ENCODE results near the gene RNF115. TPM values are rescaled to one million over a fixed set of nuclear protein-coding genes. Genes with fewer than 3 reads are reported as not detected.
"Not testable (repeated sequence)": the region's sequence is repeated elsewhere in the genome, so short reads cannot be mapped to it uniquely, and the experiment has no call there.

Gene RNF115
- total RNA-seq, 1 donor from 2014 or later: 15.9 TPM

GRCh38 chr1:145826030-145826429 is 2.1 kb upstream of the RNF115 start:
- no peak for DNase-seq (ENCODE audit: extremely low spot score, unreplicated experiment)
- no peak for TF ChIP-seq CTCF (IDR thresholded peaks at IDR 0.05)
- H3K27me3 Mint-ChIP-seq (ENCODE audit: unreplicated experiment): no peaks in the 10 kb centered on the region
- H3K27ac Mint-ChIP-seq (ENCODE audit: unreplicated experiment): peak overlapping the region; percentile 19
- peaks cover 39% of the 10 kb centered on the region for H3K36me3 Mint-ChIP-seq (ENCODE audit: unreplicated experiment)
- H3K4me1 Mint-ChIP-seq (ENCODE audit: unreplicated experiment): peaks cover 21% of the 10 kb centered on the region
- peak overlapping the region; percentile 47 for H3K4me3 Mint-ChIP-seq (ENCODE audit: unreplicated experiment)
- no peaks in the 10 kb centered on the region for H3K9me3 Mint-ChIP-seq (ENCODE audit: unreplicated experiment)

GRCh38 chr1:145824499-145824842 is 576 bp upstream of the RNF115 start:
- Mint-ChIP-seq H3K27ac (ENCODE audit: unreplicated experiment) (peak overlapping the region; percentile 99), H3K4me1 (ENCODE audit: unreplicated experiment) (peaks cover 21% of the 10 kb centered on the region), H3K36me3 (ENCODE audit: unreplicated experiment) (peaks cover 32% of the 10 kb centered on the region), H3K4me3 (ENCODE audit: unreplicated experiment) (peak overlapping the region; percentile 96), H3K9me3 (ENCODE audit: unreplicated experiment) (no peaks in the 10 kb centered on the region), H3K27me3 (ENCODE audit: unreplicated experiment) (no peaks in the 10 kb centered on the region)
- TF ChIP-seq CTCF (IDR thresholded peaks at IDR 0.05): no peak
- DNase-seq (ENCODE audit: extremely low spot score, unreplicated experiment): no peak

GRCh38 chr1:145822779-145823331 is 1.0 kb downstream of the RNF115 start:
- H3K4me1 Mint-ChIP-seq (ENCODE audit: unreplicated experiment): peaks cover 21% of the 10 kb centered on the region
- peaks cover 19% of the 10 kb centered on the region for H3K36me3 Mint-ChIP-seq (ENCODE audit: unreplicated experiment)
- H3K4me3 Mint-ChIP-seq (ENCODE audit: unreplicated experiment): peak overlapping the region; percentile 44
- H3K9me3 Mint-ChIP-seq (ENCODE audit: unreplicated experiment); DNase-seq (ENCODE audit: extremely low spot score, unreplicated experiment); H3K27ac Mint-ChIP-seq (ENCODE audit: unreplicated experiment); H3K27me3 Mint-ChIP-seq (ENCODE audit: unreplicated experiment): not testable (repeated sequence)

GRCh38 chr1:145818095-145818494 is 5.8 kb downstream of the RNF115 start:
- peak overlapping the region; percentile 44 for H3K27ac Mint-ChIP-seq (ENCODE audit: unreplicated experiment)
- H3K36me3 Mint-ChIP-seq (ENCODE audit: unreplicated experiment); H3K4me3 Mint-ChIP-seq (ENCODE audit: unreplicated experiment); H3K9me3 Mint-ChIP-seq (ENCODE audit: unreplicated experiment); H3K27me3 Mint-ChIP-seq (ENCODE audit: unreplicated experiment); DNase-seq (ENCODE audit: extremely low spot score, unreplicated experiment); H3K4me1 Mint-ChIP-seq (ENCODE audit: unreplicated experiment): not testable (repeated sequence)

GRCh38 chr1:145812977-145813810 is 10.7 kb downstream of the RNF115 start:
- H3K4me3 Mint-ChIP-seq (ENCODE audit: unreplicated experiment); H3K27me3 Mint-ChIP-seq (ENCODE audit: unreplicated experiment); H3K36me3 Mint-ChIP-seq (ENCODE audit: unreplicated experiment); DNase-seq (ENCODE audit: extremely low spot score, unreplicated experiment); H3K27ac Mint-ChIP-seq (ENCODE audit: unreplicated experiment); H3K9me3 Mint-ChIP-seq (ENCODE audit: unreplicated experiment); H3K4me1 Mint-ChIP-seq (ENCODE audit: unreplicated experiment): not testable (repeated sequence)

GRCh38 chr1:145806844-145807243 is 17.1 kb downstream of the RNF115 start:
- peaks cover 32% of the 10 kb centered on the region for H3K4me1 Mint-ChIP-seq (ENCODE audit: unreplicated experiment)
- TF ChIP-seq CTCF (IDR thresholded peaks at IDR 0.05): no peak

More at GRCh38 chr1:145806844-145807243, 17.1 kb downstream of the RNF115 start:
- Mint-ChIP-seq H3K4me3 (ENCODE audit: unreplicated experiment) (no peak overlapping the region), H3K36me3 (ENCODE audit: unreplicated experiment) (no peaks in the 10 kb centered on the region), H3K27ac (ENCODE audit: unreplicated experiment) (no peak overlapping the region), H3K9me3 (ENCODE audit: unreplicated experiment) (no peaks in the 10 kb centered on the region), H3K27me3 (ENCODE audit: unreplicated experiment) (no peaks in the 10 kb centered on the region)
- no peak for DNase-seq (ENCODE audit: extremely low spot score, unreplicated experiment)
